GM18502 (cell line): ENCODE results near the gene LTN1.

Experiments used
- ATAC-seq: cut with Tn5 transposase; IDR thresholded peaks from one replicate; pipeline ENCODE4 v1.9.1; 2021; ENCODE audit warnings: mild to moderate bottlenecking; ENCODE audit not compliant: unreplicated experiment, poor library complexity

The LTN1 gene

GRCh38 chr21:28884976-28885852, 107.5 kb downstream of the LTN1 start:
- peak; percentile 98 for ATAC-seq

DNA sequence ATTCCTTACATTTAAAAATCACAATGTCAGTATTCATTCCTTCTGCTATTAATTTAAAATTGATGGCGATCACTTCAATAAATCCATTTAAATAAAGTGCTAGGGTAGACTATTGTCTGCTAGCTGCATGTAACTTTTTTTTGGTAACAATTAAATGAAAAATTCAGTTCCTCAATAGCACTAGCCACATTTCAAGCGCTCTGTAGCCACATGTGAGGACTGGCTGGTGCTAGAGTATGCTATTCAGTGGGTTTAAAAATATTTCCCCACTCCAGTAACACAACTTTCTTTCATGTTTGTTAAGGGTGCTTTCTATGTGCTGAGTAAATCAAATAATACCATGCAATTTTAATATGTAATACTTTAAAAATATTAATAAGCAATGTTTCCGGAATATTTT, 108.2 kb downstream of the LTN1 start:
- ATAC-seq = peak; percentile 36

- ATAC-seq = no peak
Measured at GRCh38 chr21:28883931-28884330, 108.7 kb downstream of the LTN1 start.

- no peak for ATAC-seq
Measured at GRCh38 chr21:28882345-28882744, 110.3 kb downstream of the LTN1 start.
